Activated naive CD4-positive, alpha-beta T cell treated with anti-CD3 and anti-CD28 coated beads, Interleukin-2, amount 10 ng/mL, durations not matched to agents 7 days and 5 days (primary cell): ENCODE measurements around the gene VSNL1.

ENCODE experiments used
- CTCF ChIA-PET: fragments of 350-600 bp; sonication (Branson Sonifier 250); formaldehyde crosslinking; loops from one replicate; lab custom pipeline; 2021; ENCODE audit warnings: antibody characterized with exemption; lab: Charles Lee
- DNase-seq: peaks from one replicate; pipeline ENCODE4 v3.0.0-alpha.2; 2020
- H3K27ac Mint-ChIP-seq: one replicate; pipeline ENCODE4 v1.8.0; 2021; ENCODE audit warnings: mild to moderate bottlenecking, moderate library complexity, mixed read lengths
- H3K27me3 Mint-ChIP-seq: one replicate; pipeline ENCODE4 v1.8.0; 2021; ENCODE audit warnings: mild to moderate bottlenecking, mixed read lengths
- H3K36me3 Mint-ChIP-seq: one replicate; pipeline ENCODE4 v1.8.0; 2021; ENCODE audit warnings: mixed read lengths
- H3K4me1 Mint-ChIP-seq: one replicate; pipeline ENCODE4 v1.8.0; 2021; ENCODE audit warnings: mixed read lengths
- H3K4me3 Mint-ChIP-seq: one replicate; pipeline ENCODE4 v1.8.0; 2021; ENCODE audit warnings: mild to moderate bottlenecking, moderate library complexity, mixed read lengths
- H3K9me3 Mint-ChIP-seq: one replicate; pipeline ENCODE4 v1.8.0; 2021; ENCODE audit warnings: mixed read lengths

Gene VSNL1

DNA sequence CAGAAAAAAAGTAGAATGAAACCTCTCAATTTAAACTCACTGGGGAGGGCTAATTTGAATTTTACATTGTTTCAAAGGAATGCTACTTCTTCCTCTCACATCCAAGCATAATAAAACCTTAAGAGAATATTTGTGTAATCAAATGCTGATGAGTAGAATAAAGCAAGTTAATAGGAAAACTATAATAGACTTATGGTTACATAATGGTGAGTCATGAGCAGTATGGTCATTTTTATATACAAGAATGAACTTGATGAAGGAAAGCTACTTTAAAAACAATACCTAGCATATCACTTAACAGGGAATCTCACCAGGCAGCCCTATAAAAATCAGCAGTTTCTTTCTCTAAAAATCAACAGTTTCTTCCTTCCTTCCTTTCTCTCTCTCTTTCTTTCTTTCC is 80.3 kb downstream of the VSNL1 start:
- Mint-ChIP-seq H3K9me3 (no peaks in the 10 kb centered on the region), H3K36me3 (no peaks in the 10 kb centered on the region), H3K4me1 (no peaks in the 10 kb centered on the region), H3K27me3 (peaks cover 25% of the 10 kb centered on the region), H3K4me3 (no peak overlapping the region), H3K27ac (peak overlapping the region; percentile 51)
- CTCF ChIA-PET: no interaction called here
- DNase-seq: no peak

DNA sequence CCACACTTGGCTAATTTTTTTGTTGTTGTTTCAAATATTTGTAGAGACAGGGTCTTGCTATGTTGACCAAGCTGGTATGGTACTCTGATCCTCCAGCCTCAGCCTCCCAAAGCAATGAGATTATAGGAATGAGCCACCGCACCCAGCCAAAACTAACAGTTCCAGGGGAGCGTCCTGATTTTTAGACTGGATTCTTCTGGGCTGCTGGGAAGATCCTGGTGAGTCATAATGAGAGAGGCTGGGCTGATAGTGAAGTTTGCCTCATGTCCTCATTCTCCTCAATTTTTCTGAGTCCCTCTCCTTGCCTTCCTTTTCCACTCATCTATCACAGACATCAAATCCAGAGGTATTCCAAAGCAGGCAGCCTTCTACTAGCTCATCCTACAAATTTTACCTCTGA is 81.3 kb downstream of the VSNL1 start:
- peaks cover 22% of the 10 kb centered on the region for H3K27me3 Mint-ChIP-seq
- H3K9me3 Mint-ChIP-seq: no peaks in the 10 kb centered on the region
- no peak for DNase-seq
- no peaks in the 10 kb centered on the region for H3K36me3 Mint-ChIP-seq
- no peak overlapping the region for H3K4me3 Mint-ChIP-seq
- no peak overlapping the region for H3K27ac Mint-ChIP-seq
- H3K4me1 Mint-ChIP-seq: no peaks in the 10 kb centered on the region
- CTCF ChIA-PET: no interaction called here

DNA sequence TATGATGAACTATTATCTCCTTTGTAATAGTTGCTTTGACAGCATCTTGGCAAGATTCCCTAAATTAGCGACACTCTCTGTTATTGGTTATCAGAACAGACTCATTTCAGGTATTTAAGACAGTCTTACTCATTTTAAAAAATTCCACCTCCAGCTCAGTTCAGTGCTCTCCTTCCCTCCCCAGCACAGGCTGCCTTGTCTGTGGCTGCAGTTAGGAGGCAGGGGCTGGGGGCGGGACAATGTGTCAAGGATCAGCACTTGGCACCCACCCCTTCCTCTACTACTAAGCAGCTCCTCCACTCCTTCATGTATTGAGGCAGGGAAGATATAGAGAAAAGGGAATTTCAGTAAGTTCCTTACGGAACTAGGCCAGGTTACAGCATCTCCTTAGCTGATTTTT is 85.0 kb downstream of the VSNL1 start:
- Mint-ChIP-seq H3K9me3 (no peaks in the 10 kb centered on the region), H3K36me3 (no peaks in the 10 kb centered on the region), H3K4me1 (no peaks in the 10 kb centered on the region), H3K27ac (no peak overlapping the region), H3K4me3 (no peak overlapping the region), H3K27me3 (peaks cover 12% of the 10 kb centered on the region)
- CTCF ChIA-PET: no interaction called here
- DNase-seq: no peak

DNA sequence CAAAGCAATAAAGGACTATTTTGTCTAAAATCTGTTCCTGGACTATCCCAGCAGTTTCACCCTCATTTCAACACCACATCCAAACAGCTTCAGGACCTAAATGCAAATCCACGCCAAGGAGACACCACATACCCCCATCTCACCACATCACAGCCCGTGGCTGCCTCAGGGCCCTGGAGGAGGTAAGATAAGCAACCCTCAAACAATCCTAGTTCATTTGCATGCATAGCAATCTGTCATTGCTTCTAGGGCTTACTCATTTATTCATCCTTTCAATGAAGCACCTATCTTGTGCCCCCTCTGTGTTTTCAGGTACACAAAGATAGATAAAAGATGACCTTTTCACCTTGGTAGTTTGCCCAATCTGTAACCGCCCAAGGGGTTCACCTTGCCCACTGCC is 86.5 kb downstream of the VSNL1 start:
- no peak overlapping the region for H3K27ac Mint-ChIP-seq
- DNase-seq: no peak
- CTCF ChIA-PET: no interaction called here
- H3K4me1 Mint-ChIP-seq: no peaks in the 10 kb centered on the region
- no peak overlapping the region for H3K4me3 Mint-ChIP-seq
- no peaks in the 10 kb centered on the region for H3K36me3 Mint-ChIP-seq
- no peaks in the 10 kb centered on the region for H3K9me3 Mint-ChIP-seq
- H3K27me3 Mint-ChIP-seq: peaks cover 3% of the 10 kb centered on the region

DNA sequence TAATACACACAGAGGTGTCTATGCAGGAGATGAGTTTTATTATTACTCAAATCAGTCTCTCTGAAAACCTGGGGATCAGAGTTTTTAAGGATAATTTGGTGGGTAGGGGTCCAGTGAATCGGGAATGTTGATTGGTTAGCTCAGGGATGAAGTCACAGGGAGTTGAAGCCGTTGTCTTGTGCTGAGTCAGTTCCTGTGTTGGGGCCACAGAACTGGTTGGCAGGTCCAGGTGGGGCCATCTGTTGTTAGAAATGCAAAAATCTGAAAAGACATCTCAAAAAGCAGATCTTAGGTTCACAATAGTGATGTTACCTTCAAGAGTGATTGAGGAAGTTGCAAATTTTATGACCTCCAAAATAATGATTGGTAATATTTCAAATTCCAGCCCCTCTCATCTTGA is 86.9 kb downstream of the VSNL1 start:
- H3K36me3 Mint-ChIP-seq: no peaks in the 10 kb centered on the region
- no peak for DNase-seq
- H3K4me3 Mint-ChIP-seq: no peak overlapping the region
- no peaks in the 10 kb centered on the region for H3K4me1 Mint-ChIP-seq
- H3K27me3 Mint-ChIP-seq: peaks cover 3% of the 10 kb centered on the region
- CTCF ChIA-PET: interaction anchor here (1.8 kb wide), 1 partner anchor 18 kb away, joined by 7 read pairs; no protein-coding TSS in a partner anchor
- H3K27ac Mint-ChIP-seq: no peak overlapping the region
- no peaks in the 10 kb centered on the region for H3K9me3 Mint-ChIP-seq

DNA sequence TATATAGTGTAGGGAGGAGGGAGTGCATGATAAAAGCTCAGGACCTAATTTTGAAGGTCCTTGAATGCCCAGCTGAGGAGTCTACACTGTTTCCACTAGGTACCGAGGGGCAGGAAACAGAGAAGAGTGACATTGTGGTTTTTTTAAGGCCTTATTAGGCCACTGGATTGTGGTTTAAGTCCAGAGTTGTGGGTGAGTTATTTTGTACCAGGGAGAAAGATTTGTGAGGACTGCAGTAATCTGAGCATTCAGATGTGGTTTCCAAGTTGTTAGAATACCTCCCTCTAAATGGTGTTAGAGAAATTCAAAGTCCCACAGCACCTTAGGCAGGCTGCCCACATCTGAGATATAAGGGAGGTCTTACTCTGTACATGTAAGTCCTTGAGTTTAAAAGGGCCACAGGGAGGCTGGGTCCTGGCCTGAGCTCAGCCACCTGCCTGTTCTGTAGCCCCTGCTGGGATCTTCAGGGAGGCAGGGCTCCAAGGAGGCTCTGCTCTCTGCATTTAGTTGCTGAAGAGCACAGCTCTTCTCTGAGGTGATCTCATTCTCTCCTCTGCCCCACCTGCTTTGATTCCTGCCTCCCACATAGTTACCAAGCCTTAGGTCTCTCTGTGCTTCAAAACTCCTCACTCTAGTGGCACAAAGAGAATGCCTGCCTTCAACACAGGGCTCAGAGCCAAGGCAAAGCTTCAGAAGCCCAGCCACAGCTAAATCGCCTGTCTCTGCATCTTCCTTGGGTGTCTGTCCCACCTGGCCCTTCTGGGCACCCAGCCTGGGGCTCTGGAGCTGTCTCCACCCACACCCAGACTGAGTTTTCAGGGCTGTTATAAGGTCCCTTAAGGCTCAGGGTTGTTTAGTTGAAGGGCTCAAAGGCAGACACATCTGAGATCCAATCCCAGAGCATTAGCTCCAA is 88.1 kb downstream of the VSNL1 start:
- no peak for DNase-seq
- no peaks in the 10 kb centered on the region for H3K4me1 Mint-ChIP-seq
- no peak overlapping the region for H3K27ac Mint-ChIP-seq
- H3K27me3 Mint-ChIP-seq: peaks cover under 1% of the 10 kb centered on the region
- CTCF ChIA-PET: interaction anchor here (1.8 kb wide), 1 partner anchor 17 kb away, joined by 7 read pairs; no protein-coding TSS in a partner anchor
- H3K9me3 Mint-ChIP-seq: no peaks in the 10 kb centered on the region
- H3K4me3 Mint-ChIP-seq: no peak overlapping the region
- H3K36me3 Mint-ChIP-seq: no peaks in the 10 kb centered on the region

DNA sequence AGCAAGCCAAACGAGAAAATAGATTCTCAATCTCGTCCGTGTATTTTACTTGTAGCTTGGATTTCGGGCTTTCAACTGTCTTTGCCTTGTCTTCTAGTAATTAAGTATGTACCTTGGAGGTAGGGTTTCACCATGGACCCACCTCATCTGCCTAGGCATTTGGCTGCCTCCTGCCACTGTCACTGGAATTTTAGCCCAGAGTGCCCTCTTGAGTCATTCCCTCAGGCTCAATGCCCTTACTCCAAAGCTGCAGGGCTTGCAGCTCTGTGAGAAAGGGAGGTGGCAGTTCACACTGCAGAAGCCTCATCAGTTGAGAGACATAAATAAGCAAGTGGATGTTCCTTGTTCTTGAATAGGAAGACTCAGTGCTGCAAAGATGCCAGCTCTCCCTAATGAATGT is 89.6 kb downstream of the VSNL1 start:
- DNase-seq: no peak
- no peaks in the 10 kb centered on the region for H3K4me1 Mint-ChIP-seq
- no peak overlapping the region for H3K4me3 Mint-ChIP-seq
- CTCF ChIA-PET: interaction anchor here (0.8 kb wide), 1 partner anchor 15 kb away, joined by 3 read pairs; no protein-coding TSS in a partner anchor
- no peaks in the 10 kb centered on the region for H3K9me3 Mint-ChIP-seq
- H3K36me3 Mint-ChIP-seq: no peaks in the 10 kb centered on the region
- H3K27me3 Mint-ChIP-seq: peaks cover 10% of the 10 kb centered on the region
- no peak overlapping the region for H3K27ac Mint-ChIP-seq

DNA sequence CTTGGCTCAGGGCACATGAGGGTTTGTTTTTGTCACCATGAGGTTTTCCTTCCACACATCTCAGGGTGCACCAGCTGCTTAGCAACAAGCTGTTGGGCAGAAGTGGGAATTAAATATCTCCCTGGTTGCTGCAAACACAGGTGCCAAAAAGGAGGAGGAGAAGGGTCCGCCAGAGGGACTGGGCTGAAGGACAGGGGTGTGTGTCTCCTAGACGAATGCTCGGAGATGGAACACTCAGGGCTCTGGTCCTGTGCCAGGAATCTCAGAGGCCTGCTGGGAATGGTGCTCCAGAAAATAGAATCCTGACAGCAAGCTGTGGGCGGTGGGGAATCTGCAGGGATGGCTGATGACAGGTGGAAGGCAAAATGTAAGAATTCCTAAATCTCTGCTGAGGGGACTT is 94.5 kb downstream of the VSNL1 start:
- no peaks in the 10 kb centered on the region for H3K9me3 Mint-ChIP-seq
- no peaks in the 10 kb centered on the region for H3K4me1 Mint-ChIP-seq
- H3K27ac Mint-ChIP-seq: no peak overlapping the region
- H3K36me3 Mint-ChIP-seq: no peaks in the 10 kb centered on the region
- CTCF ChIA-PET: interaction anchor here (1.2 kb wide), 1 partner anchor 11 kb away, joined by 5 read pairs; no protein-coding TSS in a partner anchor
- DNase-seq: no peak
- no peak overlapping the region for H3K4me3 Mint-ChIP-seq
- peaks cover 13% of the 10 kb centered on the region for H3K27me3 Mint-ChIP-seq

DNA sequence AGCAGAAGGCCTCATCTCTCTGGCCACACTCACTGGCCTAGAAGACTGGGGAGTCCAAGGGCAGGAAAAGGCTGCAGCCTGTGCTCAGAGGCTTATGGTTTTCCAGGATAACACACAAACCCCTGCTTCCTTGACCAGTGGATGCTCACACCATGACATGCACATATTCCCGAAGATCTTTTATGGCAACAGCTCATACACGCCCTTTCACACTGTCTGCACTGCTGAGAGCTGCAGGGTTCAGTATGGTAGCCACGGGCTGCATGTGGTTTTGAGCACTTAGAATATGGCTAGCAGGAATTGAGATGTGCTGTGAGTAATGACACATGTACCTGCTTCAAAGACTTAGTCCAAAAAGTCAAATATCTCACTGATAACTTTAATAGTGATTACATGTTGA is 95.8 kb downstream of the VSNL1 start:
- Mint-ChIP-seq H3K9me3 (no peaks in the 10 kb centered on the region), H3K27ac (no peak overlapping the region), H3K36me3 (no peaks in the 10 kb centered on the region), H3K4me1 (no peaks in the 10 kb centered on the region), H3K4me3 (no peak overlapping the region), H3K27me3 (peaks cover 13% of the 10 kb centered on the region)
- CTCF ChIA-PET: interaction anchor here (0.9 to 1.2 kb wide), 2 partner anchors 10 kb away, joined by 3 to 5 read pairs; no protein-coding TSS in a partner anchor
- DNase-seq: no peak

DNA sequence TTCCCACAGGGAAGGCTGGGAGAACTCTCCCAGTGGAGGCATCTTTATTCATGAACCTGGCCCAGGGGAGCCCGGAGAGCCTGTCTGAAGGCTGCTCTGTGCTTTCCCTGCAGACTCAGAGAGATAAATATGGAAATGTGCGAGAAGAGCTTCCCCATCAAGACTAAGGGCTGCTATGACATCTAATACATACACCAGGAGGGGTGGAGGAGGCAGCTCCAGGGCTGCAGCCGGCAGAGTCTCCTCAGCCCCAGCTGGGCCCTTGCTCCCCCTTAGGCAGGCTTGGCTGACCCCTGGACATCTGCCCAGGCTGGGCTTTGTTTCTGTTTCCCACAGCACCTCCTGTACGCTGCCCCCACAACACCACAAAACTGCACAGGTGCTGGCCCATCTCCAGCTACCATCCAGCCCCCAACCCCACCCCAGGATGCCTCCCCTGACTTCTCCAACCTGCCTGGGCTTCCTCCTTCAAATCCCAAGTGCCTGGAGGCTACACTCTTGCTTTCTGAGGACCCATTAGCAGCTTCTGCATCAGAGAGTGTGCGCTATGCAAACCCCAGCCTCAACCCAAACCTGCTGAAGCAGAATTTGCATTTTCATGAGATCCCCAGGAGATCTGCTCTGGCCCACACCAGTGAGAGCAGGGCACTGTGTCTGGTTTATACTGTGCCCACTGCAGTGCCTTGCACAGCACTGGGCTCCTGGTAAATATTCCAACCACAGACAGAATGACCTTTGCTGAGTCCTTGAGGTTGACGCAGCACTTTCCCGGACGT is 96.8 kb downstream of the VSNL1 start:
- no peaks in the 10 kb centered on the region for H3K4me1 Mint-ChIP-seq
- no peak for DNase-seq
- no peaks in the 10 kb centered on the region for H3K9me3 Mint-ChIP-seq
- H3K4me3 Mint-ChIP-seq: no peak overlapping the region
- H3K27ac Mint-ChIP-seq: no peak overlapping the region
- no peaks in the 10 kb centered on the region for H3K36me3 Mint-ChIP-seq
- peaks cover 13% of the 10 kb centered on the region for H3K27me3 Mint-ChIP-seq
- CTCF ChIA-PET: interaction anchor here (0.9 kb wide), 1 partner anchor 9 kb away, joined by 3 read pairs; no protein-coding TSS in a partner anchor

DNA sequence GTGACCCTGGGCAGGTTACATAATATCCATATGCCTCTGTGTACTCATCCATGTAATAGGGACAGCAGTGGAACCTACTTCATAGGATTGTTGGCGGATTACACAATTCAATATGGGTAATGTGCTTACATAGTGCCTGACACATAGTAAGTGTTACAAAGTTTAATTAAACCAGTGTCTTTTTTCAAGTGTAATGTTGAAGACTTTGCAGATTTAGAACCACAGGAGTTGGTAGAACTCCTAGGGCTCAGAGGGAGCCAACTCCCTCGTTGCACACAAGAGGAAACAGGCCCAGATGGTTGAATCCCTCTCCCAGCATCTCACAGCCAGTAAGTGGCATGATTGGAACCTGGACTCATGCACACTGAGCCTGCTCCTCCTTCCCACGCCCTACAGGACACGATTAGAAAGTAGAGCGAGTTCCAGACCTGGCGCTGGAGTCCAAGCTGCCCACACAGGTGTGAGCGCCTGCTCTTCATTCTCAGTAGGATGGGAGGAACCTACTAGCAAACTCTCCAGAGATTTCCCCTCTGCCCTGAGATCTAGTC is 97.8 kb downstream of the VSNL1 start:
- Mint-ChIP-seq H3K9me3 (no peaks in the 10 kb centered on the region), H3K4me1 (no peaks in the 10 kb centered on the region), H3K36me3 (no peaks in the 10 kb centered on the region), H3K27me3 (peaks cover 13% of the 10 kb centered on the region), H3K27ac (no peak overlapping the region), H3K4me3 (no peak overlapping the region)
- CTCF ChIA-PET: no interaction called here
- DNase-seq: no peak

DNA sequence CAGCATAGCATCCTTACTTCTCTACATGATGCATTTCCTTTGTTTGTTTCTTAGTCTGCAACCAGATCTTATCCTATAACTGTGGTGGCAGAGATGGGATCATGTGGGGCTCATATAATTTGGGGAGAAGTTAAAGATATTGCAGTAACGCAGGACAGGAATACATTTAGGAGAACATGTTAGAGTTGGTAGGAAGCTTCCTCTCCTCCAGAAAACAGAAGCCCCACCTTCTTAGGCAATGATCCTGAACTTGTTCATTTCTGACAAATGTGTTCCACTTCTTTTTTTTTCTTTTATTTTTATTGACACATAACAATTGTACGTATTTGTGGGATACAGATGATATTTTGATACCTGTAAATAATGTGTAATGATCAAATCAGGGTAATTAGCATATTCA is 99.9 kb downstream of the VSNL1 start:
- DNase-seq: no peak
- Mint-ChIP-seq H3K4me1 (no peaks in the 10 kb centered on the region), H3K36me3 (no peaks in the 10 kb centered on the region), H3K9me3 (no peaks in the 10 kb centered on the region), H3K27me3 (no peaks in the 10 kb centered on the region), H3K27ac (no peak overlapping the region), H3K4me3 (no peak overlapping the region)
- CTCF ChIA-PET: interaction anchor here (1.3 kb wide), 1 partner anchor 31 kb away, joined by 4 read pairs; no protein-coding TSS in a partner anchor

DNA sequence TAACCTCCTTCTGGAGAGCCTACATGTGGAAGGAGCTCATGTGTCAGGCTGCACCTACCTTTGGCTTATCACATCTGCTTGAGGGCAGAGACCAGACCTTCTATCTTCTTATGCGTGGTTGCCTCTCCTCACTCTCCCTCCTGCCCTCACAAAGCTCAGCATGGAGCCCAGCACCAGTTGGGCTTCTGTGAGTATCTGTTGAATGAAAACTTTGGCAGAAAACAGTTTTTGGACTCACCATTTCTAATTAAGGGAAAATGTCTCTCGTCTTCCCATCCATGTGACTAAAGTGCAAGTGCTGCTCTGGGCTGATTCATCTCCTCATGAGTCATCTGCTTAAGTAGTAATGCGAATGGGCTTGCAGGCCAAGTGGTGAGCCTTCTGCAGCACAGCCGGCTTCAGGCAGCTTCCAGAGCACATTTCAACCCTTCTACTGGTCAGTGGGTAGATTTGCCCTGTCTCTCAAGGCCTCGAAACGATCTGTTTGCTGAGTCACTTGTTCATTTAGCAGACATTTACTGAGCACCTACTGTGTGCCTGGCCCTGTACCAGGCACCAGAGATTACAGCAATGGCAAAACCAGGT is 102.6 kb downstream of the VSNL1 start:
- CTCF ChIA-PET: interaction anchor here (5.3 kb wide), 1 partner anchor 28 kb away, joined by 58 read pairs; no protein-coding TSS in a partner anchor
- no peaks in the 10 kb centered on the region for H3K27me3 Mint-ChIP-seq
- no peaks in the 10 kb centered on the region for H3K36me3 Mint-ChIP-seq
- H3K9me3 Mint-ChIP-seq: no peaks in the 10 kb centered on the region
- H3K4me3 Mint-ChIP-seq: no peak overlapping the region
- no peak overlapping the region for H3K27ac Mint-ChIP-seq
- no peak for DNase-seq
- no peaks in the 10 kb centered on the region for H3K4me1 Mint-ChIP-seq
